HS-5 (cell line): ENCODE data around the gene TFE3.
A peak's percentile ranks its signal among the peaks of the same experiment; 100 is the strongest.

Source experiments
- DNase-seq: peaks from one replicate; pipeline ENCODE4 v3.0.0-alpha.2; 2012; ENCODE audit warnings: low read depth

Gene TFE3, protein sequence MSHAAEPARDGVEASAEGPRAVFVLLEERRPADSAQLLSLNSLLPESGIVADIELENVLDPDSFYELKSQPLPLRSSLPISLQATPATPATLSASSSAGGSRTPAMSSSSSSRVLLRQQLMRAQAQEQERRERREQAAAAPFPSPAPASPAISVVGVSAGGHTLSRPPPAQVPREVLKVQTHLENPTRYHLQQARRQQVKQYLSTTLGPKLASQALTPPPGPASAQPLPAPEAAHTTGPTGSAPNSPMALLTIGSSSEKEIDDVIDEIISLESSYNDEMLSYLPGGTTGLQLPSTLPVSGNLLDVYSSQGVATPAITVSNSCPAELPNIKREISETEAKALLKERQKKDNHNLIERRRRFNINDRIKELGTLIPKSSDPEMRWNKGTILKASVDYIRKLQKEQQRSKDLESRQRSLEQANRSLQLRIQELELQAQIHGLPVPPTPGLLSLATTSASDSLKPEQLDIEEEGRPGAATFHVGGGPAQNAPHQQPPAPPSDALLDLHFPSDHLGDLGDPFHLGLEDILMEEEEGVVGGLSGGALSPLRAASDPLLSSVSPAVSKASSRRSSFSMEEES

GRCh38 chrX:49043220-49043986 is at the start of gene TFE3:
Gene TFE3 (minus strand): TSS chrX:49043357. CDS start chrX:49043226, 131 bp downstream.
- DNase-seq: peak; percentile 93

DNA sequence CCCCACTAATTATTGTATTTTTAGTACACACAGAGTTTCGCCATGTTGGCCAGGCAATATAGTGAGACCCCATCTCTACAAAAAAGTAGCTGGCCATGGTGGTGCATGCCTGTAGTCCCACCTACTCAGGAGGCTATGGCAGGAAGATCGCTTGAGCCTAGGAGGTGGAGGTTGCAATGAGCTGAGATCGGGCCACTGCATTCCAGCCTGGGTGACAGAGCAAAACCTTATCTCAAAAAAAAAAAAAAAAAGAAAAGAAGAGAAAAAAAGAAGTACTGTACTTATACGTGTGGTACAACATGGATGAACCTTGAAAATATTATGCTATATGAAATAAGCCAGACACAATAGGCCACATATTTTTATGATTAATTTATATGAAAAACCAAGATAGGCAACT is 46.4 kb upstream of the TFE3 start:
- DNase-seq: no peak

DNA sequence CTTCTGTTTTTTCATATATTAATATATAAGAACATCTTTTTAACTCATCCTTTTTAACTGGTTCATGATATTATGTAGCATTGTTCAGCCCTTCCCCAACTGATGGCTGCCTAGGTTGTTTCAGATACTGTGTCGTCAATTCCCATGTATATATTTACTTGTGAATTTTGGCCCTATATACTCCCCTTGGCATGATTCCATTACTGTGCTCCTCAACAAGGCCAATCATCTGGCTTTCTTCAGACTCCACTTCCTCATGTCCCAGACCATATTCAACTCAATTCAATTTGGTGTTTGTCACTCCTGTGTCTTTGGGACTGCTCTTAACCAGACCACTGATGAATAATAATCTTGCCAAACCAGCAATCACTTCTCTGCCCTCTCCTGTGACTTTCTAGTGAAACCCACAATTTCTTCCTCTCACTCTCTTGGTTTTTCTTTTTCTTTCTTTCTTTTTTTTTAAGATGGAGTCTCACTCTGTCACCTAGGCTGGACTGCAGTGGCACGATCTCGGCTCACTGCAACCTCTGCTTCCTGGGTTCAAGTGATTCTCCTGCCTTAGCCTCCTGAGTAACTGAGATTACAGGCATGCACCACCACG is 39.2 kb upstream of the TFE3 start:
- no peak for DNase-seq

DNA sequence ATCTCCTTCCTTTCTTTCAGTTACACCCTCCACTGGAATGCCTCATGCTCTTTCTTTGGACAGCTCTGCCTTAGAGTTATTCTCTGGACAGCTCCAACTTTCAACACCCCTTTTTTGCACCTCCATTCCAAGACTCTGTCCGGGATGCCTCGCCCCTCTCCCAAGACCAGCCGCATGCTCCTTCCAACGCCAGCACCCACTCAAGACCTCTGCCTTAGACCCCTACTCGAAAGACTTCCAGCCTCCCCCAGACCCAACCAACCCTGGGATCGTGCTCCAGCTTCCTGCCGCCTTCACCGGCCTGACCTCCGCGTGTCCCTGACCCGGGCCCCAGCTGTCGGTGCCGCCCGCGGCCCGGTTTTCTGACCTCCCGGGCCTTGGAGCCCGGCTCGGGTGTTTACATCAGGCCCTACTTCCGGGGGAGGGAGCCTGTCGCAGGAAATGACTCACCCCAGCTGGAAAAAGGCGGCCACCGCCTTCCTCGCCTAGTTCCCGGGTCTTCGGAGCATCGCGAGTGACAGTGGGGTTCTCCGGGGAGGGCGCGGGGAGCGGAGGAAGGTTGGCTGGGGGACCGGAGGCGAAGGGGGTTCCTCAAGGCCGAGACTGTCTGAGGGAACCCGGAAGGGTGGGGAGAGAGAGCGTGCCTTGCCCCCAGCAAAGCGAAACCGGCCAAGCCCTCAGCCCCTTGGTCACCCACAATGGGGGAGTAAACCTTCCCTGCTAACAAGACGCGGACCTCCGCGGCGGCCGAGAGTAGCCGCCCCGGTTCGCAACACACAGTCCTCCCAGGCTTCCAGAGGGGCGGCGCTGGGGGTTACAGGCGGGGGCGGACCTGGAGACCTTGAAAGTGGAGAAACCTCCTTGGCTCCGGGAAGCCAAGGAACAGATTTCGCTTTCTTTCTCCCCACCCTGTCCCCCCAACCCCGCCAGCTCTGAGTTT is 36.6 kb upstream of the TFE3 start, which contains the start of gene WDR45:
Gene WDR45, minus strand, starts transcription at position 399 of the 940 bp plus-strand sequence. CDS start 1,792 bp downstream, outside the sequence.
- no peak for DNase-seq

- no peak for DNase-seq
These were observed 34.8 kb upstream of the TFE3 start for GRCh38 chrX:49077941-49078340.

DNA sequence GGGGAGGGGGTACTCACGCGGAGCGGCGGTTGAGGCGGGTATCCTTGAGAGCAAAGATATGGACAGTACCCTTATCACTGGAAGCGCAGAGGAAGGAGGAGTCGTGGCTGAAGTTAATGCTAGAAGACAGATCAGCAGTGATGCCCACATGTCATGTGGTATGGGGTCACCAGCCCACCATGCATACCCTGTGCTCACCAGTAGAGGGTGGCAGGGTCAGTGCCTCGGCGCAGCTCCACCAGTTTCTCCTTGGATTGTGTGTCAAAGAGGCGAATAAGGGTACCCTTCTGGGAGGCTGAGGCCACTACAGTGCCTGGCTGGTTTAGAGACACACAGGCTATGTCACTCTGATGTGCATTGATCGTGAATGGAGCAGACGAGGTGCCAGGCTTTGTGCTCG is 32.2 kb upstream of the TFE3 start:
- no peak for DNase-seq

DNA sequence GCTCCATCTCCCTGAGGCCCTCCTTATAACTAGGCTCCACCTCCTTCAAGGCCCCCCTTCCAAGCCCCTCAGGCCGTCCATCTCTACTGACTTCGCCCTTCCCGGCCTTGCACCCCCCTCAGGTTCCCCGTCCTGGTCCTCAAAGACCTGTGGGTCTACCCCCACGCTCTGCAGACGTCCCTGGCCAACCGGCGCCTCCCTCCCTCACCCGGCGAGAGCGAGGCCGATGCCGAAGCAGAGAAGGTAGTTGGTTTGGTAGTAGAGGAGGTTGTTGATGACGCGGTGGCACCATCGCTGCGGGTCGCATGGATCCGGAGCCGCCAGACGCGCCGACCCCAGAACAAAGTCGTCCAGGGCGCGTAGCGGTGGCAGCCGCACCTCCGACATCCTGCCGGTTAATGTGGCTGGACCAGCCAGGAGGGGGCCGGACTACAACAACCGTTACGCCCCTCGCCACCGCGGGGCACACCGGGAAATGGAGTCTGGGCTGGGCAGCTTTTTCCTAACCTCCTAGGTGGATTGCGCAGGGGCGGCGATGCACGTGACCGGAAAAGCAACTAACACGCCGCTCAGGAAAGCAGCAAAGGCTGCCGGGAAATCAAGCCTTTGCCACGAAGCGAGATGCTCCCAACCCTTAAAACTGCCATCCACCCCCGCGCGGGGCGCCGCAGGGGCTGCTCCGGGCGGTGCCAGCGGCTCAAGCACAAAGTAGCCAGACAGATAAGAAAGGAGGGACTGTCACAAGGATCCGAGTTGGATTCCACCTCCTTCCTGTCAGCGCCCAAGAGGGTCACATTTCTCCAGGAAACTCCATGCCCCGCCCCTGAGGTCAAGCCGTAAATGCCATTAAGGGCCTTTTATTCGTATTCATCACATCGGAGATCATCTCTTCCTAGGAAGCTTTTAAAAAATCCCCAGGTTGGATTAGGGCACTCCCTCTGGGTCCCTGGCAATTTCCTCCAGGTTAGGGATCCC is 30.7 kb upstream of the TFE3 start, which contains the start of gene PRAF2:
Gene PRAF2, minus strand, starts transcription at position 402 of the 975 bp plus-strand sequence. Its CDS starts 15 bp downstream, at position 387.
- DNase-seq: peak; percentile 74

GRCh38 chrX:49072712-49073095 is 29.5 kb upstream of the TFE3 start:
- no peak for DNase-seq

DNA sequence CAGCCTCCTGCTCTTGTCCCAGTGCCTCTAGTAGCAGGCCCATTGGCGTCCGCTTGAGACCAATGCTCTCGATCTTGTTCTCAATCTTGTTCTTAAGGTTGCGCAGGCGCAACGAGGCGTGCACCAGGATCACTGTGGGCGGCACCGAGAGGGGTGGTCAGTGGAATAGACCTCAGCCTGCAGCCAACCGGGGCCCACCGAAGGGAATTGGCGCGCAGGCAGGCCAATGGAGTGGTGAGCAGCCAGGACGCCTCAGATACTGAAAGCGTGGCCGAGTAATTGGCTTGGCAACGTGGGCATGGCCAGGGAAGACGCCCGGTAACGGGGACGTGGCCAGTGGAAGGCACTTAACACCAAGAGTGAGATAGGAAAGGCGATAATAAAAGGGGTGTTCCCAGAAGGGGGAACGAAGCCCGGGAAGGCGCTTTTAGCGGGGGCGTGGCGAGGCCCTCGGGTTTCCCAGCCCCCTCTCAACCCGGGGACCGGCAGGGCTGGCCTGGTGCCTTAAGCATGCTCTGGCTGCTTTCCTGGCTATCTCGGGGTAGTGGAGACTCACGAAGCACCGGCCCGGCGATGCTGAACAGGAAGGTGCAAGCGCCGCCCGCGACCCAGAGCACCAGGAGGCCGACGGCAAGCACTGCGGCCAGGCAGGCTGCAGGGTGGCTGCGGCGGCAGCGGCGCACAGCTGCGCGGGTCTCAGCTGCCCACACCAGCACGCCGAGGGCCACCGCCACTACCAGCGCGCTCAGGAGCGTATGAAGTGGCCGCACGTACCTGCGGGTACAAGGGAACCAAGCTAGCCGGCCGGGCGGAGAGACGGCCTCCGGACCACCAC is 28.9 kb upstream of the TFE3 start:
- no peak for DNase-seq

GRCh38 chrX:49070988-49071387 is 27.8 kb upstream of the TFE3 start:
- DNase-seq: no peak

GRCh38 chrX:49069038-49069437 is 25.9 kb upstream of the TFE3 start:
- DNase-seq: no peak

- DNase-seq: no peak
These were observed 24.3 kb upstream of the TFE3 start for GRCh38 chrX:49067285-49068120.

DNA sequence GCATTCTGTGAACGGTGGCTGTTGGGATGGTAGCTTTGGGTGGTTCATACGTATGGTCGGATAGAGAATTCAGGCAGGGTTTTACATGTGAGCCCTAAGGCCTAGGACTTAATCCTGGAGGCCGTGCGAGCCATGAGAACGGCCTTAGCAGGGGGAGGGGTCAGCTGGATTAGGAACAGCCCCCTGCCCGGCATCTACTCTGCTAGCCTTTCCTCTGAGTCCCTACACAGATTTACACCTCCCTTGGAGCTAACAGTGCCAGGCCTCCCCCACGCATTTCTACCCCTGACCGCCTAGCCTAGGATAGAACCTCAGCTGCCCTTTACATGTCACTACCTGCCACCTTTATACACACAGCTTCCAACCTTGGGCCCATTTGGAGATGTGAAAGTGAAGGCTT is 23.5 kb upstream of the TFE3 start:
- DNase-seq: no peak

DNA sequence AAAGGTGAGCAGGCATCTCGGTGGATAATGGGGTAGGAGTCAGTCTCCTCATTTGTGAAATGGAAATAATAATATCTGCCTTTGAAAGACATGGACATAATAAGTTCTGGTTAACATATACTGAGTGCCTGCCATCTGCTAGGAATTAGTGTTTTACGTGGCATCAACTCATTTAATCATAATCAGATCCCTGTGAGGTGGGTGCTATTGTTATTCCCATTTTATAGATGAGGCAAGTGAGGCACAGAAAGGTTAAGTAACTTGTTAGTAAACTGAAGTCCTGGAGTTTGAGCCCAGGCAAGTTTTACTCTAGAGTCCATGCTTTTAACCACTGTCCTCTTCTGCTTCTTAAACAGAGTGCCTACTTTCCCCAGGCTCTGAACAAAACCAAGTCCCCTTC is 23.1 kb upstream of the TFE3 start:
- no peak for DNase-seq

DNA sequence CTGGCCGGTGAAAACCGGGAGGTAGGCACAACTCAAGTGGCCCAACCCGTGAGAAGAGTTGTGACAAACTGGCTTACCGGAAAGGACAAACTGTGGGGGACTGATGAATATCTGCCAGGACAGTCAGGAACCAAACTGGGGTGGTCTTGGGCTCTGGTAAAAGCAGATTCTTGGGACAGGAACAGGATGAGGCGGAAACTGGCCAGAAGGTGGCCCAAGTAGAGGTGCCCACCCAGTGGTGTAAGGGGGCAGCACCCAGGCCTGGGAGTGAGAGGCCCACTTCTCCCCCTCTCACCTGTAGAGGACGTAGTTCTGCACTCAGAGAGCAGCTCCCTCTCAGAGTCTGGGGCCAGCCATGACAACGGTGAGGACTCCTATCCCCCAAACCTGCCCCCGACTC is 21.6 kb upstream of the TFE3 start:
- no peak for DNase-seq

DNA sequence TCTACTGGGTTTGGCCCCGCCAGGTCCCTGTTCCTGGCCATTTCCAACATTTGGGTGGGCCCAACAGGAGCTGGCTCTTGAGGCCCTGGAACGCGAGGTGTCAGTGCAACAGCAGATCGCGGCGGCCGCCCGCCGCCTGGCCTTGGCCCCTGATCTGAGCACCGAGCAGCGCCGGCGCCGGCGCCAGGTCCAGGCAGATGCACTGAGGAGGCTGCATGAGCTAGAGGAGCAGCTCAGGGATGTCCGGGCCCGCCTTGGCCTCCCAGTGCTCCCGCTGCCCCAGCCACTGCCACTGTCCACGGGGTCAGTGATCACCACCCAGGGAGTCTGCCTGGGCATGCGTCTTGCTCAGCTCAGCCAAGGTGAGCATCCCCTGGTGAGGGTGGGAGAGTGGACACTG is 21.1 kb upstream of the TFE3 start:
- no peak for DNase-seq

GRCh38 chrX:49063715-49064114 is 20.6 kb upstream of the TFE3 start:
- DNase-seq: no peak

DNA sequence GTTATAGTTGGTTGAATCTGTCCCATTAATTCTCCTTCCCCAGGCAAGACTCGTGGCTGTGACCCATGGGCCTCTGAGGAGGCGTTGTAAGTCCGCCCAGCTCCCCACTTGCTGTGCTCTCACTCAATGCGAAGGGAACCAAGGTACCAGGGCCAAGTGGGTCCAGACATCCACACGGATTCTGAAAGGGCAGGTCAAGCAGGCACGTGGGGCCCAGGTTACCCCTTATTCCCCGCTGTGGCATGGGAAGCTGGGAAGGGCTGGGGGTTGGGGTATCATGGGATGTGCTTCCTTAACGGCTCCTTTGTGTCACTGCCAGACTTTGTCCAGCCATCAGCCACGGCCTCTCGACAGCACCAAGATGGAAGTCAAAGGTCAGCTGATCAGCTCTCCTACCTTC is 18.8 kb upstream of the TFE3 start:
- no peak for DNase-seq
